M059J (cell line): ENCODE data around the gene ANKRD13D. TPM values are rescaled to one million over a fixed set of nuclear protein-coding genes. Genes with fewer than 3 reads are reported as not detected.
"Not testable (repeated sequence)": the region's sequence is repeated elsewhere in the genome, so short reads cannot be mapped to it uniquely, and the experiment has no call there.

ENCODE experiments used
- DNase-seq: peaks from one replicate; pipeline ENCODE4 v3.0.0-alpha.2; 2012; ENCODE audit warnings: low read depth
- total RNA-seq: library from RNA; depleted of rRNA; stranded (reverse); fragments of >200 nt; shearing (Covaris generic); gene quantifications from 2 replicates; pipeline ENCODE4 v1.2.3, GENCODE V29; 2014

The ANKRD13D gene
- total RNA-seq, 1 experiment from 2014 or later, result 14.9 TPM

- DNase-seq, result peak; percentile 96
These were observed 28.2 kb downstream of the ANKRD13D start for GRCh38 chr11:67317205-67317887.

DNA sequence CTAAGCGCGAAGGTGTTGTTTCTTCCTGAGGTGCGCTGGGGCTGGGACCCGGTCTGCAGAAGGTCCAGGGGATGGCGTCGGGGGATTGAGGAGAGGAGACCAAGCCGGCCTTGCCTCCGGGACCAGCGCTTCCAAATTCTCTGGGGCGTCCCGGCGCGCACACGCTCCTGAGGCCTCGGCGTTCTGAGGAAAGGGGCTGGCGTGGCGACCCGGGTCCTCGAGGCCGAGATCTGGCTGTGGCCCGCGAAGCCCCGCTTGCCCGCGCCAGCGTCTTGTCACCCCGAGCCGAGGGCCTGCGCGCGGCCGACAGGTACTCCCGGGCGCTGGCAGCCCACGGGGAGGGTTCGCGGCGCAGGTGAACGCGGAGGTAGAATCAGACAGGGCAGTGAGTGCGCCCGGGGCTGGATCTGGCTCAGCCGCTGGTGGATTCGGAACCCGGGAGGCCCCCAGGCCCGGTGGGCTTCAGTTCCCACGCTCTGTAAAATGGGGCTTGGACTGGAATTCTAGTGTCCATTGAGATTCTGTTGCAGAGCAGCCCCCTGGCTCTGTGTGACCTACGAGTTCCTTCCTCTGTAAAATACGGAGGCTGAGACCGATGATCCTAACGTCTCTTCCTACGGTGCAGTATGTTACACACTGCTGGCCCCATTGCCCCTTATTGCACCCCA is 28.9 kb downstream of the ANKRD13D start:
- DNase-seq, result no peak

DNA sequence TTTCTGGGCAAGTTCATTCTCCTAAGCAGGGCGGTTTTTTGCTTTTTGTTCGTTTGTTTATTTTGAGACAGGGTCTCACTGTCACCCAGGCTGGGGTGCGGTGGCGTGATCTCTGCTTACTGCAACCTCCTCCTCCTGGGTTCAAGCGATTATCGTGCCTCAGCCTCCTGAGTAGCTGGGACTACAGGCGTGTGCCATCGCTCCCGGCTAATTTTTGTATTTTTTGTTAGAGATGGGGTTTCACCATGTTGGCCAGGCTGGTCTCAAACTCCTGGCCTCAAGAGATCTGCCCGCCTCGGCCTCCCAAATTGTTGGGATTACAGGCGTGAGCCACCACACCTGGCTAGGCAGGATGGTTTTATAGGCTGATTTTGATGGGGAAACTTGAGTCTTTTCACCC is 29.8 kb downstream of the ANKRD13D start:
- not testable (repeated sequence) for DNase-seq

- DNase-seq, result no peak
These were observed 30.9 kb downstream of the ANKRD13D start for GRCh38 chr11:67320011-67320410.

DNA sequence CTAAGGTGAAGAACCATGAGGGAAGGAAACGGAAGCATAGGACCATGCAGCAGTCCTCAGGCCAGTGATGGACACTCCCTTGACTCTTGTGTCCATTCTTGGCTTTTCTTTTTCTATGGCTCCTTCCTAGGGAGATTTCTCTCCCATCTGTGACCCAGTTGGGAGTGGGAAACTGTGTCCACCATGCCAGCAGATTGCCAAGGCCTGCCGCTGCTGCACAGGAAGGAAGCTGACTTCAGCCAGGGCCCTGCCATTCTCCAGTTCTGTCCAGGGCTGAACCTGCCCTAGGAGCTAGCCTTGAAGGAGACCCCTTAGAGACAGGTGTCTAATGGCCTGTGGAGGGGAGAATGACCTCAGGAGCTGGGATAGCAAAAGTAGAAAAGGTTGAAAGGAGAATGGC is 31.6 kb downstream of the ANKRD13D start:
- no peak for DNase-seq

DNA sequence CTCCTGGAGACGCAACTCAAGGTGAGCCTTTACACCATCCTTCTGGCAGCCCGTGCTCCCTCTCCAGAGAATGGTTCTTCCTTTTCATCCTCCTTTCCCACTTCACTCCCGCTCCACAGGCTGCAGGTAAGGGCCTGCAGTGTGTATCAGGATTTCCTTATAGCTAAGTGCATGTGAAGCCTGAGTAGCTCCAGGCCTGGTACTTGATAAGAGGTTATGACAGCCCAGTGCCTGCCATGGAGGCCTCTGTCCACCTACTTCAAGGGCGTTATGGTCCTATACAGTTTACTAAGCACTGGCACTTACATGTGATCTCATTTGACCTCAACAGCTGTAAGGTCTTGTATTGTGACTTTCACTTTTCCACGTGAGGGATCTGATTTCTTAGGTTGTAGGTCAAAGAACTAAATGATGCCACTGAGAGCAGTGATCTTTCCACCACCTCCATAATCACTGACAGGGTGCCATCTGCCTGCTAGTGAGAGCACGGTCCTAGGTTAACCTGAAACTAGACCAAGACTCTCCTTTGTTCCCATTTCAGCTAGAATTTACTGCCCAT is 32.3 kb downstream of the ANKRD13D start:
- DNase-seq, result no peak

DNA sequence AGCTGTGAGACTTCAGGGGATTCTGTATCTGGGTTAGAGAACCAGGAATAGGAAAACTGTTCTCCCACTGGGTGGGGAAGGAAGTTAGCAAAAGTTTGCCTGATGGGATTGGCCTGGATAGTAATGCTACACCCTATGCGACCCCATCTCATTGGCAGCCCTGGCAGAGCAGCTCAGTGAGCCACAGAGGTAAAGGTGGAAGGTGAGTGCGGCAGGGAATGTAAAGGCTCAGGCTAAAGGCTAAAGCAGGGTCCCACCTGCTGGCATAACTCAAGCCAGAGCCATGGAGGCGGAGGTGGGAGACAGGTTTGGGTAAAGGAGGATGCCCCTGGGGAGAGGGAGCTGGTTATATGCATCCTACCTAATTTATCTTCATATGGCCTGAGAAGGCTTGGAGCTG is 32.9 kb downstream of the ANKRD13D start:
- no peak for DNase-seq

DNA sequence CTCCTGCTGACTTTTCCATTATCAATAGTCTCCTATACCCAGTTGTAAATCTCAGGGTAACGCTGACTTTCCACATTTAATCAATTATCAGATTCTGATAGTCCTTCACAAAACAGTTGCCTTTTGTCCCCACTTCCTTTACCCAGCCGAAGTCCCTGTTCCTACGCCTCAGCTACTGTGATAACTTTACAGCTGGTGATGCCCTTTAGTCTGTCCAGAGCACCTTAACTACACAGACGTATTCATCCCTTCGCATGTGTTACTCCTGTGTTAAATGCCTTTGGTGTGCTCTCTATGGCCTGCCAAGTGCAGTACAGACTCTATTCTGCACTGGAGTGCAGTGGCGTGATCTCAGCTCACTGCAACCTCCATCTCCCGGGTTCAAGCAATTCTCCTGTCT is 34.4 kb downstream of the ANKRD13D start:
- no peak for DNase-seq

DNA sequence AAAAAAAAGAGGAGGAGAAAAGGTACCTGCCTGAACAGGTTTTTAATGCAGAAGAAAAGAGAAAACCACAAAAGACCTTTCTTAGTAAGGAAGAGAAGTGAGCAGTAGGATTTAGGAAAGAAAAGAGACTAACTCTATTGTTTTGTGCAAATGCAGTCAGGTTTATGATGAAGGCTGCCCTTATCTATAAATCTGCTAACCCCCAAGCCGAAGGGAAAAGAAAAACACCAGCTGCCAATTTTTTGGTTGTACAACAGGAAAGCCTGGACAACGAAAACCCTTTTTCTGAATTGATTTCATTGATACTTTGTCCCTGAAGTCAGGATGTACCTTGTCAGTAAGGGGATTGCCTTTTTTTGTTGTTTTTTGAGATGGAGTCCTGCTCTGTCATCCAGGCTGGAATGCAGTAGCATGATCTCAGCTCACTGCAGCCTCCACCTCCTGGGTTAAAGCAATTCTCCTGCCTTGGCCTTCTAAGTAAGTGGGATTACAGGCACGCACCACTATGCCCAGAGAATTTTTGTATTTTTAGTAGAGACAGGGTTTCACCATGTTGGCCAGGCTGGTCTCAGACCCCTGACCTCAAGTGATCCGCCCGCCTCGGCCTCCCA is 43.1 kb downstream of the ANKRD13D start:
- DNase-seq, result no peak

DNA sequence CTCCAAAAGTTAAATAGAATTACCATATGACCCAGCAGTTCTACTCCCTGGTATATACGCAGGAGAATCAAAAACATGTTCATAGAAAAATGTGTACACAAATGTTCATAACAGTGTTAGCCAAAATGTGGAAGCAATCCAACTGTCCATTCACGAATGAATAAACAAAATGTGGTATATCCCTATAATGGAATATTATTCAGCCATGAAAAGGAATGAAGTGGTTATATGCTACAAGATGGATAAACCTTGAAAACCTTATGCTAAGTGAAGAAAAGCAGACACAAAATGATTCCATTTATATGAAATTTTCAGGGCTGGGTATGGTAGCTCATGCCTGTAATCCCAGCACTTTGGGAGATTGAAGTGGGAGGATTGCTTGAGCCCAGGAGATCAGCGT is 48.2 kb downstream of the ANKRD13D start:
- DNase-seq, result no peak

DNA sequence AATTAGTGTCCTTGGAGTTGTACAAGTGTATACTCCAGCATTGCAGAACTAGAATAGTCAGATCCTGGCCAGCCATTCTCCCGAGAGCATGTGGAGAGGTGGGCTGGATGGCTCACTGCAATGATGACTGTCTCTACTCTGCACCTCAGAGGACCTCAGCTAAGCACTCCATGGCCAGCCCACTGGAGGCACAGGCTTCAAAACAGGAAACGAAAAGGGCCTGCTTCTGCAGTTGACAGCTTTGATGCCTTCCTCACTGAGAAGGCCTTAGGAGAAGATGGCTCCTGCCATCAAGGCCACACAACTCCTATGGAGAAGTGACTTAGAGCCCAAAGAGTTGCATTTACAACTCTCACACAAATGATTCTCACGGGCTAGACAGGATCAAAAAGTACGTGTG is 55.2 kb downstream of the ANKRD13D start:
- DNase-seq, result no peak

DNA sequence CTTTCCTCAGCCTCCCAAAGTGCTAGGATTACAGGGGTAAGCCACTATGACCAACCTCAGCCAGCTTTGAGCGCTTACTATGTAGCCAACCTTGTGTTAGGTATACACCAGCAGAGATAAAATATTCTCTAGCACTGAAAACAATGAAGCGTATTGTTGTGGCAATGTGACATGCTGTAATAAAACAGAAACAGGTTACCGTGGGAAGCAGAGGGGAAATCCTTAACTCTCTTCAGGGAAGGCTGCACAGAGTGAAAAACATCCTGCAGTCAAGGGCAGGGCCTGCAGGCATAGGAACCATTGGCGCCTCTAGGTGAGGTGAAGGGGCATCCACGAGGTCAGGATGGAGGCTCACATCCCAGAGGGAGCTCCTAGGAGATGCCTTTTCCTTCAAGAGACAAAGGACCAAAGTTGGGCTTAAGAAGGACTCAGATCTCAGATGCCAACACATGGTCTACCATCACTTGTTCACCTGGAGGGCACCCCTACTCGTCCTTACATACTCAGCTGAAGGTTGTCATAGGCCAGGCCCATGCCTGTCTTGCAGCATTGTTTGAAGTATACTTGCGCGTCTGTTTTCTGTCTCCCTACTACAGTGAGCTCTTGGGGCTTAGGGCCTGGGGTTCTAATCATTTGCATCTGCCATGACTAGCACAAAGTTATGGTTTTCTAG is 56.3 kb downstream of the ANKRD13D start:
- DNase-seq, result no peak

GRCh38 chr11:67345920-67346819 is 57.1 kb downstream of the ANKRD13D start:
- peak; percentile 62 for DNase-seq

- DNase-seq, result no peak
These were observed 59.1 kb downstream of the ANKRD13D start for GRCh38 chr11:67347964-67348749.

DNA sequence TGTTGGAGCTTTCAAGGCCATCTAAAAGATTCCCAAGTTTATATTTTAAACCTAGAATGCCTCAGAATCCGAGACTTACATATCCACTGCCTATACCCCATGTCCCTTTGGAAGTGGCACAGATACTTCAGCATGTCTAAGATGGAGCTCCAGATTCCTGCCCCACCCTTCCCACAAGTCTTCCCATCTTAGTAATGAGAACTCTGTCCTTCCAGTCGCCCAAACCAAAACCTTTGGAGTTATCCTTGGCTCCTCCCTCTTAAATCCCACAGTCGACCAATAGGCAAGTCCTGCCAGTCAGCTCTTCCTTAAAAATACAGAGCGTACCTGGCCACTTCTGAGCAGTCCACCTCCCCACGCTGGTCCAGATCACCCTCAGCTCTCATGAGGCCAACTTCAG is 59.9 kb downstream of the ANKRD13D start:
- no peak for DNase-seq

DNA sequence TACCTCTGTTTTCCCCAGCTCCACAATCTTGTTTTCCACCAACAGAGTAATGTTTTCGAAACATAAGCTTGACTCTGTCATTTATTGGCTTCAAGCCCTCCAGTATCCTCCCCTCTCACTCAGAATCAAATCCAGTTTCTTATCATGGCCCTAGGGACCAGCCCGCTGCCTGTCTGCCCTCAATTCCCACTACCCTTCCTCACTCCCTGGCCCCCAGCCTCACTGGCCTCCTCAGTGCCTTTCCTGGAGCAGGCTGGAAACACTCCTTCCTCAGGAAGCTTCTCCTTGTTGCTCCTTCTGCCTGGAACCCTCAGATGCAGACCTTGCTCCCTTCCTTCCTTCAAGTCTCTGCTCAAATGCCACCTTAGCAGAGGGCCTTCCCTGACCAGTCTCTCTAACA is 60.4 kb downstream of the ANKRD13D start:
- no peak for DNase-seq

- no peak for DNase-seq
These were observed 60.9 kb downstream of the ANKRD13D start for GRCh38 chr11:67349928-67350465.

DNA sequence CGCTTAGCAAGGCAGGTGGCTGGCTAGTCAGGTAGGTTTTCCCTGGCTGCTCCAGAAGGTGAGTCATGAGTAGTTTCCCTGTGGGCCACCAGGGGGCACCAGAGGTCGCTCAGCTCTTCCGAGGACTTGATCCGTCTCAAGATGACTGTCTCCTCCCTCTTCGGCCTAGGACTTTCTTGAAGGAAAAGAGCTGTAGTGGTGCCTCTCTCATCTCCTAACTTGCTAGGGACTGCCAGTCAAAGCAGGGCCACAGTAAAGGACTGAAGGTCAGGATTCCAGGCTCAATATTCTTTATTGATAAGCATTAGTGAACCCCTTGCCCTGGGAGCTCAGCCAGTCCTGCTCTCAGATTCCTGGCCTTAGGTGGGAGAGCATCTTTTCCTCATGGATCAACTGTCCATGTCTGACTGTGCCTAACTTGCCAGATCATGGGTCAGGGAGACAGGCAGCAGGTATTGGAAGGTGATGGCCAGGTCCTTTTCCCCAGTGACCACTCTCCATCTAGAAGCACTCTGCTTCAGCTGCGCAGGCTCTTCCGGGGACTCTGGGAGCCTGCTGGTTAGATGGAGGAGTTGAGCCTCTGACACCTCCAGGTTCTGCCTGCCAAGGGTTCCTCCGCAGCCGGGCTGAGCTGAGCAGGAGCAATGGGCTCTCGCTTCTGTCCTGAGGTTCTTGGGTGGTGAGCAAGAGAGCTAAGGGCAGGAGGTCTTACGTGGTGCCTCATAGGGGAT is 62.3 kb downstream of the ANKRD13D start:
- peak; percentile 81 for DNase-seq
